SK-N-SH (cell line): ENCODE measurements around the gene TJP2.

ENCODE experiments used
- ELF1 ChIP-seq: IDR thresholded peaks from 2 replicates; pipeline ENCODE4 v1.4.0; 2012
- USF1 ChIP-seq: IDR thresholded peaks from 2 replicates; pipeline ENCODE4 v1.4.0; 2012; ENCODE audit warnings: low read depth, borderline replicate concordance
- ZBTB33 ChIP-seq: IDR thresholded peaks from 2 replicates; pipeline ENCODE4 v1.4.0; 2012; ENCODE audit warnings: low read depth, borderline replicate concordance
- TF ChIP-seq, protein P1 (sequence below): IDR thresholded peaks from 2 replicates; pipeline ENCODE4 v1.6.1; 2012; ENCODE audit warnings: mild to moderate bottlenecking, low read depth, low read length, moderate library complexity
- TF ChIP-seq, protein P2 (sequence below): fragments of 200-600 bp; sonication (generic); IDR thresholded peaks from 2 replicates; pipeline ENCODE4 v1.6.1; 2017; ENCODE audit warnings: antibody characterized with exemption, mild to moderate bottlenecking, moderate library complexity

DNA sequence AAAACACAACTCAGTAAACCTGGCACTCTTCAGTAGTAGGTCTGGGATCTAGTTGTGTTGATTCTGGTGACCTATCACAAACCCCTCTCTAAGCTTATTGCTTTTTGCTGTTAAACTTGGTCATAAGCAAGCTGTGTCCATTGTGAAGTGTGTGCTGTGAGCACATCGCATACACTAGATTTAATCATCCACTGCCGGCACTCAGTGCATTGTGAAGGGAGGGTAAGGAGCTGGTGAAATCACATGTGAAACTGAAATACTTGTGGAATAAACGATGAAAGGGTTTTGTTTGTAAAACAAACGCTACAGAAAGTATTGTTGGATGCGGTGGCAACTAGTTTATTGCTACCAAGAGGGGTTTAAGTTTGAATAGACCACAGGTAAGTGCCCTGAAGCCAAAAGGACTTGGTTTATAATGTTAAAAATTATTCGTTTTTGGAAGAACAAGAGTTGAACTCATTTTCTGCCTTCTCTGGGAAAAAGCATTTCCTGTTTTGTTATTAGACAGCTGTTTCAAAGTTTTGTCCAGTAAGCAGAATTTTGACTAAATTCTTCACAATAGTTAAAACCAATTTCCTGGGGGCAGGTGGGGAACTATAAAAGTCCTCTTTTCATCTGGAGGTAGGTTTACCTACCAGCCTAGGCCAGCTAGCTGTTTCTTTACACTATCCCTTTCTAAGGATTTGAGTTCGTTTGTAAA lies 24.6 kb downstream of the TJP2 start:
- TF ChIP-seq, protein P1, sequence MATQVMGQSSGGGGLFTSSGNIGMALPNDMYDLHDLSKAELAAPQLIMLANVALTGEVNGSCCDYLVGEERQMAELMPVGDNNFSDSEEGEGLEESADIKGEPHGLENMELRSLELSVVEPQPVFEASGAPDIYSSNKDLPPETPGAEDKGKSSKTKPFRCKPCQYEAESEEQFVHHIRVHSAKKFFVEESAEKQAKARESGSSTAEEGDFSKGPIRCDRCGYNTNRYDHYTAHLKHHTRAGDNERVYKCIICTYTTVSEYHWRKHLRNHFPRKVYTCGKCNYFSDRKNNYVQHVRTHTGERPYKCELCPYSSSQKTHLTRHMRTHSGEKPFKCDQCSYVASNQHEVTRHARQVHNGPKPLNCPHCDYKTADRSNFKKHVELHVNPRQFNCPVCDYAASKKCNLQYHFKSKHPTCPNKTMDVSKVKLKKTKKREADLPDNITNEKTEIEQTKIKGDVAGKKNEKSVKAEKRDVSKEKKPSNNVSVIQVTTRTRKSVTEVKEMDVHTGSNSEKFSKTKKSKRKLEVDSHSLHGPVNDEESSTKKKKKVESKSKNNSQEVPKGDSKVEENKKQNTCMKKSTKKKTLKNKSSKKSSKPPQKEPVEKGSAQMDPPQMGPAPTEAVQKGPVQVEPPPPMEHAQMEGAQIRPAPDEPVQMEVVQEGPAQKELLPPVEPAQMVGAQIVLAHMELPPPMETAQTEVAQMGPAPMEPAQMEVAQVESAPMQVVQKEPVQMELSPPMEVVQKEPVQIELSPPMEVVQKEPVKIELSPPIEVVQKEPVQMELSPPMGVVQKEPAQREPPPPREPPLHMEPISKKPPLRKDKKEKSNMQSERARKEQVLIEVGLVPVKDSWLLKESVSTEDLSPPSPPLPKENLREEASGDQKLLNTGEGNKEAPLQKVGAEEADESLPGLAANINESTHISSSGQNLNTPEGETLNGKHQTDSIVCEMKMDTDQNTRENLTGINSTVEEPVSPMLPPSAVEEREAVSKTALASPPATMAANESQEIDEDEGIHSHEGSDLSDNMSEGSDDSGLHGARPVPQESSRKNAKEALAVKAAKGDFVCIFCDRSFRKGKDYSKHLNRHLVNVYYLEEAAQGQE: no peak
- TF ChIP-seq, protein P2, sequence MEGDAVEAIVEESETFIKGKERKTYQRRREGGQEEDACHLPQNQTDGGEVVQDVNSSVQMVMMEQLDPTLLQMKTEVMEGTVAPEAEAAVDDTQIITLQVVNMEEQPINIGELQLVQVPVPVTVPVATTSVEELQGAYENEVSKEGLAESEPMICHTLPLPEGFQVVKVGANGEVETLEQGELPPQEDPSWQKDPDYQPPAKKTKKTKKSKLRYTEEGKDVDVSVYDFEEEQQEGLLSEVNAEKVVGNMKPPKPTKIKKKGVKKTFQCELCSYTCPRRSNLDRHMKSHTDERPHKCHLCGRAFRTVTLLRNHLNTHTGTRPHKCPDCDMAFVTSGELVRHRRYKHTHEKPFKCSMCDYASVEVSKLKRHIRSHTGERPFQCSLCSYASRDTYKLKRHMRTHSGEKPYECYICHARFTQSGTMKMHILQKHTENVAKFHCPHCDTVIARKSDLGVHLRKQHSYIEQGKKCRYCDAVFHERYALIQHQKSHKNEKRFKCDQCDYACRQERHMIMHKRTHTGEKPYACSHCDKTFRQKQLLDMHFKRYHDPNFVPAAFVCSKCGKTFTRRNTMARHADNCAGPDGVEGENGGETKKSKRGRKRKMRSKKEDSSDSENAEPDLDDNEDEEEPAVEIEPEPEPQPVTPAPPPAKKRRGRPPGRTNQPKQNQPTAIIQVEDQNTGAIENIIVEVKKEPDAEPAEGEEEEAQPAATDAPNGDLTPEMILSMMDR: no peak
- TF ChIP-seq USF1 (no peak), ELF1 (no peak), ZBTB33 (no peak)
